ENCODE results near the gene MYMX. TPM values are rescaled to one million over a fixed set of nuclear protein-coding genes. Genes with fewer than 3 reads are reported as not detected.

The MYMX gene
- total and polyA plus RNA-seq, 2 of the 13 experiments (the other 11 are each of a cell fraction or from before 2014, with no cell fraction given) = not detected

DNA sequence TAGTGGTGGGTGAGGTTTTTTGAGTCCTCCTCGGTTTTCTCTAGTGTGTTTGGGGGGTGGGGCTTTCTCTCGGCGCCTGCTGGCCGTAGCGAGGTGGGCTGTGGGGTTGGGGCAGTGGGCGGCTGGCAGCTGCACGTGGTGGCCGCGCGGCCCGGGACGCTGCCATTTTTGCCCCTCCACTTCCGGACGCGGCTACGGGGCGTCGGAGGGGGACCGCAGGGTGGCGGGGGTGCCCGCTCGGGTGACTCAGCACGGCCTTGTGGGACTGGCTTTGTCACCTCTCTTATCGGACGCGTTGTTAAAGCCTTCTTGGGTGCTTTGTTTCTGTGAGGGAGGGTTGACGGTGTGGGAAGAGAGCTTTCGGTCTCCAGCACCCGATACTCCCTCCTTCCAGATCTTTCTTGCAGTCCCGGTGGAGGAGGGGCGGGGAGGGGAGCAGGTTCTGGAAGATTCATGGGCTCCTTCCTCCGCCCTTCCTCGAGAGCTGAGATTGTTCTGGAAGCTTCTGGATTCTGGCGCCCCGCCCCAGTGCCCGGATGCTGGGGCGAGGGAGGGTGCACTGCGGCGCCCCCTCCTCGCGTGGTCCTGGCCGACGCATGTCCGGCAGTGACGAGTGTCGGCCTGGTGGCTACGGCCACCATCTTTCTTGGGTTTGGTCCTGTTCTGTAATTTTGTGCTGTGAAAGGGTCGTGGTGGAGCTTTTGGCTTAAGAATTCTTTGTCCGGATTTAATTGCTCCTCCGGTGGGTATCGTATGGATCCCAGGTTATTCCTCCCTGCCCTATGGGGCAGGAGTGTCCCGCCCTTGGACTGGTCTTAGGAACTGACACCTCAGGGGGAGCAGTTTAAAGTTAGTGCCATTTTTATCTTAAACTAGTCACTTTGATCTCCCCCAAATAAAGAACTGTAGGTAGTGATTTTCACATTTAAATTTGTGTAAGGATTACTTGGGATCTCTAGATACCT, 30.9 kb downstream of the MYMX start (continued):
- TF ChIP-seq SRSF9 (IDR thresholded peaks at IDR 0.05; ENCODE audit: borderline replicate concordance, insufficient read depth, low read depth, low read length, poor library complexity, severe bottlenecking) (no peak), ZNF3 (CRISPR knock-in tag; IDR thresholded peaks at IDR 0.05) (no peak), ARID2 (CRISPR knock-in tag; IDR thresholded peaks at IDR 0.05; ENCODE audit: borderline replicate concordance) (no peak), ZNF878 (CRISPR knock-in tag; IDR thresholded peaks at IDR 0.05) (peak; percentile 25; the same call in 1 of the 2 replicates), CEBPG (CRISPR knock-in tag; IDR thresholded peaks at IDR 0.05) (no peak), SMAD3 (CRISPR knock-in tag; IDR thresholded peaks at IDR 0.05) (no peak), ATF7 (IDR thresholded peaks at IDR 0.05) (no peak), ATF7 (CRISPR knock-in tag; IDR thresholded peaks at IDR 0.05) (no peak), DMAP1 (CRISPR knock-in tag; IDR thresholded peaks at IDR 0.05) (peak; percentile 74; the same call in 1 of the 2 replicates), ZNF781 (CRISPR knock-in tag; IDR thresholded peaks at IDR 0.05; ENCODE audit: borderline replicate concordance, not compliant biosample characterization) (peak; percentile 50), RCOR2 (CRISPR knock-in tag; IDR thresholded peaks at IDR 0.05) (no peak), ZNF773 (CRISPR knock-in tag; IDR thresholded peaks at IDR 0.05; ENCODE audit: borderline replicate concordance) (no peak), ZXDC (CRISPR knock-in tag; IDR thresholded peaks at IDR 0.05) (peak; percentile 78), SMARCE1 (IDR thresholded peaks at IDR 0.05; ENCODE audit: borderline replicate concordance) (no peak), PAWR (CRISPR knock-in tag; IDR thresholded peaks at IDR 0.05; ENCODE audit: borderline replicate concordance) (no peak), ZNF274 (CRISPR knock-in tag; IDR thresholded peaks at IDR 0.05) (peak; percentile 70; the same call in 1 of the 2 replicates), SNAPC2 (CRISPR knock-in tag; IDR thresholded peaks at IDR 0.05) (no peak), TRAFD1 (CRISPR knock-in tag; IDR thresholded peaks at IDR 0.05; ENCODE audit: borderline replicate concordance) (no peak), ZNF510 (CRISPR knock-in tag; IDR thresholded peaks at IDR 0.05; ENCODE audit: low read depth) (0 out of 2 replicates have a peak, but pooled peaks have one; percentile 30), ZNF605 (CRISPR knock-in tag; IDR thresholded peaks at IDR 0.05) (no peak), MEIS2 (CRISPR knock-in tag; IDR thresholded peaks at IDR 0.05) (no peak; the same call in 1 of the 2 replicates), ZNF564 (CRISPR knock-in tag; IDR thresholded peaks at IDR 0.05) (0 out of 2 replicates have a peak, but pooled peaks have one; percentile 17), ZNF256 (CRISPR knock-in tag; conservative IDR thresholded peaks at IDR 0.05) (0 out of 2 replicates have a peak, but pooled peaks have one; percentile 45), ZNF460 (CRISPR knock-in tag; IDR thresholded peaks at IDR 0.05; ENCODE audit: borderline replicate concordance) (no peak), STAT5B (CRISPR knock-in tag; IDR thresholded peaks at IDR 0.05) (no peak), ZBTB42 (CRISPR knock-in tag; IDR thresholded peaks at IDR 0.05) (no peak), SP140L (CRISPR knock-in tag; IDR thresholded peaks at IDR 0.05; ENCODE audit: borderline replicate concordance) (no peak), TP53 (CRISPR knock-in tag; conservative IDR thresholded peaks at IDR 0.05) (no peak)
